Measurements from ENCODE around the gene TMEM178B. TPM values are rescaled to one million over a fixed set of nuclear protein-coding genes. Genes with fewer than 3 reads are reported as not detected.

TMEM178B gene
- total RNA-seq, 4 donors from 2014 or later, result 0.15 to 1.2 (median 0.58) TPM

DNA sequence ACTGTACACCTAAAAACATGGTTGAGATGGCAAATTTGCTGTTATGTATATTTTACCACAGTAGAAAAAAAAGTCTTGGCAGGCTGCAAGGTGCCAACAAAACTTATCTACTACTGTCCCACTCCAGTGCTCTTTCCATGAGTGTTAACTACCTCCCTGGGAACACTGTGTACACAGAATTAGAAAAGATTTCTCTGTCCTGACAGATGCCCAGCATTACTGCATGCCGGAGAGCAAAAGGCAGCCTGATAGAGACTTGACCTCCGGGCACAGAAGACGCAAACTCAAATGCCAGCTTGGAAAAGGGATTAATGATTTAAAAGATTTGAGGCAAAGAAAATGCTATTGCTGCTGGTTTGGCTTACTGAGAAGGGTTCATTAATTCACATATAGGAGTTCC is 228.8 kb downstream of the TMEM178B start:
- WGBS, 2 donors, result 94 to 96% methylated on average over 3 of the region's 3 CpGs
- intact Hi-C loops (cut with DNase I; ENCODE audit: low total_unique reads), result no loop called here
- DNase-seq (ENCODE audit: low spot score in 2 of 2), result no peak

DNA sequence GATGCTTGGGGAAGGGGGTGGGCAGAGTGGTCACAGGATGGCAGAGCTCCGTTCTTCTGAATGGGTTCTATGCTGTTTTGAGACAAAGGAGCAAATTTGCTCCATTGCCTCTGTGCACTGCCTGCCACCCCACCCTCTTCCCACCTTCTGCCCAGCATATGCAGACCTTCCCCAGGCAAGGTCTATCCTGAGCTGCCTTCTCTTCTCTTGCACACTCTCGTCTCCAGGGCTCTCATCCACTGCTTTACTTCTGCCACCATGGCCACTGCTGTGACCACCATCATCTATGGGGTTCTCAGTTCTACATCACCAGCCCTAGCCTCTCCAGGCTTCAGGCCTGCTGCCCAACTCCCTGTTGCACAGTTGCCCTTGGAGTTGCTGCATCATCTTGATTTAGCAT is 230.4 kb downstream of the TMEM178B start:
- H3K4me3 ChIP-seq (ENCODE audit: low read depth, poor library complexity, severe bottlenecking), result no peak overlapping the region
- no peak for TF ChIP-seq POLR2A (IDR thresholded peaks at IDR 0.05)
- TF ChIP-seq, protein P1, sequence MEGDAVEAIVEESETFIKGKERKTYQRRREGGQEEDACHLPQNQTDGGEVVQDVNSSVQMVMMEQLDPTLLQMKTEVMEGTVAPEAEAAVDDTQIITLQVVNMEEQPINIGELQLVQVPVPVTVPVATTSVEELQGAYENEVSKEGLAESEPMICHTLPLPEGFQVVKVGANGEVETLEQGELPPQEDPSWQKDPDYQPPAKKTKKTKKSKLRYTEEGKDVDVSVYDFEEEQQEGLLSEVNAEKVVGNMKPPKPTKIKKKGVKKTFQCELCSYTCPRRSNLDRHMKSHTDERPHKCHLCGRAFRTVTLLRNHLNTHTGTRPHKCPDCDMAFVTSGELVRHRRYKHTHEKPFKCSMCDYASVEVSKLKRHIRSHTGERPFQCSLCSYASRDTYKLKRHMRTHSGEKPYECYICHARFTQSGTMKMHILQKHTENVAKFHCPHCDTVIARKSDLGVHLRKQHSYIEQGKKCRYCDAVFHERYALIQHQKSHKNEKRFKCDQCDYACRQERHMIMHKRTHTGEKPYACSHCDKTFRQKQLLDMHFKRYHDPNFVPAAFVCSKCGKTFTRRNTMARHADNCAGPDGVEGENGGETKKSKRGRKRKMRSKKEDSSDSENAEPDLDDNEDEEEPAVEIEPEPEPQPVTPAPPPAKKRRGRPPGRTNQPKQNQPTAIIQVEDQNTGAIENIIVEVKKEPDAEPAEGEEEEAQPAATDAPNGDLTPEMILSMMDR (IDR thresholded peaks at IDR 0.05), result no peak
- WGBS, 2 donors, result 79 to 80% methylated on average over 2 of the region's 2 CpGs
- intact Hi-C loops (cut with DNase I; ENCODE audit: low total_unique reads), result no loop called here
- no peak for DNase-seq (ENCODE audit: low spot score in 2 of 2)

More for the DNA sequence above, 228.8 kb downstream of the TMEM178B start:
- TF ChIP-seq, protein P1 (IDR thresholded peaks at IDR 0.05), result no peak
- TF ChIP-seq POLR2A (IDR thresholded peaks at IDR 0.05), result no peak
- H3K4me3 ChIP-seq (ENCODE audit: low read depth, poor library complexity, severe bottlenecking), result no peak overlapping the region

DNA sequence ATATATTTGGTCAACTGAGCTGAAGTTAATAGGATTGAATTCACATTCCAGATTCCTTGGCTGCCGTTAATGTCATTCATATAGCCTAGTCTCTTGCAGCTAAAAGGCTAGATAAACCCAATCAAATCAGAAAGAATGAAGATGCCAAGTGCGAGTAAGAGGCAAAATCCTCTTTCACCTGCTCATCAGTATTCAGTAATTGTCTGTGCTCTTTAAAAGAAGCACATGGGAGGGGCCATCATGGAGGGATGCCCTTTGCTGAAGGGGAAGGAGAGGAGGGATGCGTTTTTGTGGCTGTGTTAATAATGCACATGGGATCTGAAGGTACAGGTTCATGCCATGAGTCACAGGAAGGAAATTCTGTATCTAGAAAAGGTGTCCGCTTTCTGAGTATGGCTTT is 232.2 kb downstream of the TMEM178B start:
- WGBS, 2 donors, result 75 to 77% methylated on average over 4 of the region's 4 CpGs
- TF ChIP-seq, protein P1 (IDR thresholded peaks at IDR 0.05), result no peak
- TF ChIP-seq POLR2A (IDR thresholded peaks at IDR 0.05), result no peak
- intact Hi-C loops (cut with DNase I; ENCODE audit: low total_unique reads), result no loop called here
- no peak overlapping the region for H3K4me3 ChIP-seq (ENCODE audit: low read depth, poor library complexity, severe bottlenecking)
- no peak for DNase-seq (ENCODE audit: low spot score in 2 of 2)

DNA sequence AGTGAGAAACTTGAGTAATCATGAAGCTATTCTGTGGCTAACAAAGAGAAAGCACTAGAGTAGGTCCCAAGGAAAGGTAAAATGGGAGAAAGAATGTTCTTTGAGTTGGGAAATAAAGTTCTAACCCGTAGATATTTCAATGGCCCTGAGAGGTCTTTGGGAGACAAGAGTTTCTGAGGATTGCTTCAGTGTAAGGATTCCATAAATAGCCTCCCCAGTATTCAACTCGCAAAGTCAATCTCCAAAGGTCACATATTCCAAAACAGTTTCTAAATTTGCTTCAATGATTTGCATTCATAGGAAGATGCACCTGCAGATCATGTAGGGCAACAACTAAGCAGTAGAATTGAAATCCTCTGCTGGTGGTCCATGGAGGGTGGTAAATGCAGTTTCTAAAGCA is 238.5 kb downstream of the TMEM178B start:
- DNase-seq (ENCODE audit: low spot score in 2 of 2), result no peak
- intact Hi-C loops (cut with DNase I; ENCODE audit: low total_unique reads), result no loop called here
- 72 to 85% methylated on average over 2 of the region's 2 CpGs for WGBS, 2 donors
- H3K4me3 ChIP-seq (ENCODE audit: low read depth, poor library complexity, severe bottlenecking), result no peak overlapping the region
- no peak for TF ChIP-seq POLR2A (IDR thresholded peaks at IDR 0.05)
- TF ChIP-seq, protein P1 (IDR thresholded peaks at IDR 0.05), result no peak

DNA sequence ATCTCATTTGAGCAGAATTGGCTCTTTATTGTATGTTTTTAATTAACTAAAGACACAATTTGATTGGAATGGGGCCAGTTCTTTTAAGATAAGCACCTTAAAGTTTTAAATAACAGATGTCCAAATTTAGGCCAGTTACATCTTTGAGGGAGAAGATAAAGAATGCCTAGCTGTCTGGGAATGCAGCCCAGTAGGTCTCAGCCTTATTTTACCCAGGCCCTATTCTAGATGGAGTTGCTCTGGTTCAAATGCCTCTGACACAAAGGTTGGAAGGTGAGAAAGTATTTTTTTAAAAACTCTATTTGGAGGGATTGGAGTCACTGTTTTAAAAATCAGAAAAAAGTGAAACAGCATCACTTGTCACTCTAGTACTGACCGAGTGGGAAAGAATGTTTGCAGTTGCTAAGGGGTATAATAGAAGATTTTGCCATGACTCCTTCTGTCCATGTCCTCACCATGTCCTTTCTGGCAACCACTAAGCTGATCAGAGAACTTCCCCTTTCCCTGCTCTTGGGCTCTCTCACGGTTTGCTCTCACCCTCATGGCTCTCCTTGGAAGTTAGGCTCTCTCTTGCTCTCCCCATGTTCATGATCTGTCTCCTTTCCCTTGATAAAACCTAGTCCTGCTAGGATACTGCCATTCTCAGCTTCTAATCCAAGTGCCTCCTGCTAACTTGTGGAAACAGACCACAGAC is 239.1 kb downstream of the TMEM178B start:
- DNase-seq (ENCODE audit: low spot score in 2 of 2), result no peak
- H3K4me3 ChIP-seq (ENCODE audit: low read depth, poor library complexity, severe bottlenecking), result no peak overlapping the region
- intact Hi-C loops (cut with DNase I; ENCODE audit: low total_unique reads), result no loop called here
- WGBS, 2 donors, result 54% methylated on average over 2 of the region's 2 CpGs
- TF ChIP-seq, protein P1 (IDR thresholded peaks at IDR 0.05), result no peak
- no peak for TF ChIP-seq POLR2A (IDR thresholded peaks at IDR 0.05)

DNA sequence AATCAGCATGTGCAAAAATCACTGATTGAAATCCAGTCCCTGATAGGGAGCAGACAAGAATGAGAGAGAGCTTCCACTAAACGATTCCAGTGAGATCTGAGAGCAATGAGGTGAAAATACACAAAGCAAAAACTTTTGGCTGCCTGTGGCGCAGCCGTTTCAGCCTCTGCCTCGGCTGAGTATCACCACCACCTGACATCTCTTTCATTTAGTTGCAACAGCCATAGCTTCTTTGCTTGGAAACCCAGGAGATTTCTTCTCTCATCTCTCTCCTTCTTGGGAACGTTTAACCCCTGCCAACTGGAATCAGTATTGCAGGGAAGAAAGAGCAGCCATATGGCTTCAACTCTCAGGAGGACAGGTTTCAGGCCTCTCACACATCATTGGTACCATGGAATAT is 240.0 kb downstream of the TMEM178B start:
- 68 to 71% methylated on average over 5 of the region's 5 CpGs for WGBS, 2 donors
- H3K4me3 ChIP-seq (ENCODE audit: low read depth, poor library complexity, severe bottlenecking), result no peak overlapping the region
- intact Hi-C loops (cut with DNase I; ENCODE audit: low total_unique reads), result no loop called here
- no peak for DNase-seq (ENCODE audit: low spot score in 2 of 2)
- TF ChIP-seq, protein P1 (IDR thresholded peaks at IDR 0.05), result no peak
- TF ChIP-seq POLR2A (IDR thresholded peaks at IDR 0.05), result no peak

All from lower leg skin (tissue), 4 donors.